Neuronal stem cell (in vitro differentiated cells): ENCODE measurements around the gene LCP2.

Experiments
- DNase-seq: peaks from one replicate; pipeline ENCODE4 v3.0.0-alpha.2; 2013; ENCODE audit warnings: low spot score
- H2AFZ ChIP-seq: one replicate; pipeline ENCODE4 v1.6.1; 2013; ENCODE audit warnings: mild to moderate bottlenecking, low read length, inconsistent platforms
- H2AK5ac ChIP-seq: 2 replicates; pipeline ENCODE4 v1.6.1; 2013; ENCODE audit warnings: low read depth, mild to moderate bottlenecking, inconsistent platforms, low read length, moderate library complexity, mixed read lengths
- H2BK120ac ChIP-seq: 2 replicates; pipeline ENCODE4 v1.6.1; 2013; ENCODE audit warnings: low read depth, mild to moderate bottlenecking, inconsistent platforms, low read length, moderate library complexity, mixed read lengths
- H2BK12ac ChIP-seq: one replicate; pipeline ENCODE4 v1.6.1; 2013; ENCODE audit warnings: low read length, inconsistent platforms
- H2BK15ac ChIP-seq: 2 replicates; pipeline ENCODE4 v1.6.1; 2013; ENCODE audit warnings: mild to moderate bottlenecking, low read length, inconsistent platforms, mixed read lengths
- H2BK5ac ChIP-seq: one replicate; pipeline ENCODE4 v1.6.1; 2013; ENCODE audit warnings: inconsistent platforms, mild to moderate bottlenecking, low read length, moderate library complexity
- H3K14ac ChIP-seq: one replicate; pipeline ENCODE4 v1.6.1; 2013; ENCODE audit warnings: low read length, inconsistent platforms
- H3K18ac ChIP-seq: 2 replicates; pipeline ENCODE4 v1.6.1; 2013; ENCODE audit warnings: low read length, inconsistent platforms
- H3K23ac ChIP-seq: 2 replicates; pipeline ENCODE4 v1.6.1; 2013; ENCODE audit warnings: low read depth, mild to moderate bottlenecking, mixed read lengths, low read length, inconsistent platforms; ENCODE audit not compliant: poor library complexity
- H3K27ac ChIP-seq: replicated peaks from 3 replicates; pipeline ENCODE4 v1.5.1; 2013; ENCODE audit warnings: low read length, inconsistent platforms
- H3K27me3 ChIP-seq, 3 experiments: 2 replicates each; pipeline ENCODE4 v1.6.1; 2013; ENCODE audit warnings: low read length in 3 of 3, mild to moderate bottlenecking in 2 of 3, inconsistent platforms in 1 of 3, low read depth in 1 of 3, mixed read lengths in 1 of 3, moderate library complexity in 1 of 3; ENCODE audit not compliant: control insufficient read depth in 3 of 3, insufficient read depth in 3 of 3
- H3K36me3 ChIP-seq, 2 donors: replicated peaks in 1 of 2; 2 replicates each; pipeline ENCODE4 v1.6.1; 2013; ENCODE audit warnings: low read length in 2 of 2; ENCODE audit not compliant: control insufficient read depth in 2 of 2, insufficient read depth in 2 of 2
- H3K4ac ChIP-seq: 2 replicates; pipeline ENCODE4 v1.6.1; 2013; ENCODE audit warnings: inconsistent platforms, mild to moderate bottlenecking, low read length, moderate library complexity
- H3K4me1 ChIP-seq, 2 donors: 1 replicate in 1 of 2; 2 replicates in 1 of 2; pipeline ENCODE4 v1.6.1; 2013; ENCODE audit warnings: low read length in 2 of 2, low read depth in 1 of 2; ENCODE audit not compliant: control insufficient read depth in 2 of 2, insufficient read depth in 1 of 2
- H3K4me2 ChIP-seq: one replicate; pipeline ENCODE4 v1.6.1; 2013; ENCODE audit warnings: mild to moderate bottlenecking, low read length, inconsistent platforms; ENCODE audit not compliant: insufficient read depth, poor library complexity, severe bottlenecking
- H3K4me3 ChIP-seq, 2 donors: 2 replicates each; pipeline ENCODE4 v1.5.1; 2013; ENCODE audit warnings: low read length in 2 of 2, mild to moderate bottlenecking in 2 of 2, inconsistent platforms in 1 of 2, moderate library complexity in 1 of 2
- H3K79me1 ChIP-seq: one replicate; pipeline ENCODE4 v1.6.1; 2013; ENCODE audit warnings: low read depth, mild to moderate bottlenecking, inconsistent platforms, low read length, moderate library complexity
- H3K9ac ChIP-seq: one replicate; pipeline ENCODE4 v1.6.1; 2013; ENCODE audit warnings: mild to moderate bottlenecking, low read depth, low read length, inconsistent platforms; ENCODE audit not compliant: poor library complexity
- H3K9me3 ChIP-seq, 2 donors: replicated peaks in 1 of 2; 2 replicates each; pipeline versions ENCODE3 to v1.6.1; 2013; ENCODE audit warnings: low read length in 2 of 2, mild to moderate bottlenecking in 2 of 2, inconsistent platforms in 1 of 2, low read depth in 1 of 2, mixed read lengths in 1 of 2, moderate library complexity in 1 of 2; ENCODE audit not compliant: control insufficient read depth in 2 of 2, insufficient read depth in 1 of 2
- H4K8ac ChIP-seq: one replicate; pipeline ENCODE4 v1.6.1; 2013; ENCODE audit warnings: low read depth, mild to moderate bottlenecking, inconsistent platforms, low read length, moderate library complexity
- H4K91ac ChIP-seq: one replicate; pipeline ENCODE4 v1.6.1; 2013; ENCODE audit warnings: low read length, low read depth, mild to moderate bottlenecking, inconsistent platforms; ENCODE audit not compliant: poor library complexity
- WGBS, 2 donors: extraction: QIAGEN DNeasy Blood & Tissue Kit; methylation state at CpG; one replicate each; pipeline ENCODE4 v1.1.7; 2013; ENCODE audit warnings: missing lambda C conversion rate in 2 of 2, mixed read lengths in 1 of 2; ENCODE audit not compliant: insufficient read length in 2 of 2, insufficient replicate concordance in 1 of 2; ENCODE audit errors: extremely low coverage in 2 of 2; 5-methylcytosine and 5-hydroxymethylcytosine counted together

The LCP2 gene

DNA sequence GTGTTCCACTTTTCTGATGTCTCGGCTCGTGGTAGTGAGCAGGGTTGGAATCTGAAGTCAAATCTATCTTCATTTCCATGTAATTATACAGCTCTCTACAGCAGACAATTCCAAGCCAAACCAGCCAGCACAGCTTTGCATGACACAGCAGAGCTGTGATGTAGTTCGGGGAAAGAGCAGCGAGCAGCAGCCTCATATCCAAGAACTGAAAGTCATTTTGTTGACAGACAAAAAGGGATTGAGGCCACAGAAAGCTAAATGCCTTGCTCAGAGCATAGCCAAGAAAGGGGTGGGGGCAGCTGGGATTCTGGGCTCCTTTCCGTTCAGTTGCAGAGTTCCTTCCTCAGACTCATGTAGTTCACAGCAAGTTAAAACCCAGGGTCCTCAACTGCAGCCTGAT, 32.1 kb downstream of the LCP2 start:
- Histone ChIP-seq H2BK12ac (no peak overlapping the region), H2AK5ac (no peak overlapping the region), H2BK120ac (no peak overlapping the region), H3K27me3 (peaks cover 0 to 4% (median 0%) of the 10 kb centered on the region in 3 experiments), H3K9me3 (no peaks in the 10 kb centered on the region), H3K4ac (no peak overlapping the region), H4K8ac (no peak overlapping the region), H3K23ac (no peak overlapping the region), H3K4me3 (no peak overlapping the region), H3K9ac (no peak overlapping the region), H3K36me3 (no peaks in the 10 kb centered on the region), H4K91ac (no peak overlapping the region), H3K79me1 (no peaks in the 10 kb centered on the region), H3K4me1 (peaks cover 0 to 17% of the 10 kb centered on the region in 2 donors), H3K18ac (no peak overlapping the region), H2BK15ac (no peak overlapping the region), H3K4me2 (no peak overlapping the region), H3K14ac (no peak overlapping the region), H3K27ac (no peak overlapping the region), H2BK5ac (no peak overlapping the region), H2AFZ (peak overlapping the region; percentile 2)
- WGBS, 2 donors: no CpG with 5 or more reads among the region's 5 CpGs
- no peak for DNase-seq

DNA sequence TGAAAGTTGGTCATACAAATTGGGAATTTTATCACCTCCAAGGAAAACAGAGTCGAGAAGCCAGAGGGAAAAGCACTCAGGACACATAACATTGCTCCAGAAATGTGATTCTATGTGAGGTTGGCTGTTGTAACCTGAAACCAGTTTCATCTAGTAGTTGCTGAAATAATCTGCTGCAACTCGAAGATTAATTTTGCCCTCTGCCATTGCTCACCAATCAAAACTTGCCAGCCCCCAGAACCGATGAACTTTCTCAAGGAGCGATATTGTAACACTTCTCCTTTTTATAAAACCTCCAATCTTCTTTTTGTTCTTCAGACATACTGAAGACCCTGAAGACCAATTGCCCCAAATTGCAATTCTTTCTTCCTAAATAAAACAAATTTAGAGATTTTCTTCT, 33.7 kb downstream of the LCP2 start:
- Histone ChIP-seq H2BK5ac (no peak overlapping the region), H3K23ac (no peak overlapping the region), H2BK12ac (no peak overlapping the region), H3K27ac (no peak overlapping the region), H2BK120ac (no peak overlapping the region), H3K4me2 (no peak overlapping the region), H3K9me3 (no peaks in the 10 kb centered on the region), H3K27me3 (peaks cover 0 to 4% (median 0%) of the 10 kb centered on the region in 3 experiments), H2AFZ (no peak overlapping the region), H3K36me3 (no peaks in the 10 kb centered on the region), H3K9ac (no peak overlapping the region), H3K4me1 (peaks cover 0 to 17% of the 10 kb centered on the region in 2 donors), H3K79me1 (no peaks in the 10 kb centered on the region), H2AK5ac (no peak overlapping the region), H3K4ac (no peak overlapping the region), H4K8ac (no peak overlapping the region), H3K18ac (no peak overlapping the region), H4K91ac (no peak overlapping the region), H3K4me3 (no peak overlapping the region), H3K14ac (no peak overlapping the region), H2BK15ac (no peak overlapping the region)
- DNase-seq: no peak
- WGBS, 2 donors: no CpG with 5 or more reads among the region's 4 CpGs

DNA sequence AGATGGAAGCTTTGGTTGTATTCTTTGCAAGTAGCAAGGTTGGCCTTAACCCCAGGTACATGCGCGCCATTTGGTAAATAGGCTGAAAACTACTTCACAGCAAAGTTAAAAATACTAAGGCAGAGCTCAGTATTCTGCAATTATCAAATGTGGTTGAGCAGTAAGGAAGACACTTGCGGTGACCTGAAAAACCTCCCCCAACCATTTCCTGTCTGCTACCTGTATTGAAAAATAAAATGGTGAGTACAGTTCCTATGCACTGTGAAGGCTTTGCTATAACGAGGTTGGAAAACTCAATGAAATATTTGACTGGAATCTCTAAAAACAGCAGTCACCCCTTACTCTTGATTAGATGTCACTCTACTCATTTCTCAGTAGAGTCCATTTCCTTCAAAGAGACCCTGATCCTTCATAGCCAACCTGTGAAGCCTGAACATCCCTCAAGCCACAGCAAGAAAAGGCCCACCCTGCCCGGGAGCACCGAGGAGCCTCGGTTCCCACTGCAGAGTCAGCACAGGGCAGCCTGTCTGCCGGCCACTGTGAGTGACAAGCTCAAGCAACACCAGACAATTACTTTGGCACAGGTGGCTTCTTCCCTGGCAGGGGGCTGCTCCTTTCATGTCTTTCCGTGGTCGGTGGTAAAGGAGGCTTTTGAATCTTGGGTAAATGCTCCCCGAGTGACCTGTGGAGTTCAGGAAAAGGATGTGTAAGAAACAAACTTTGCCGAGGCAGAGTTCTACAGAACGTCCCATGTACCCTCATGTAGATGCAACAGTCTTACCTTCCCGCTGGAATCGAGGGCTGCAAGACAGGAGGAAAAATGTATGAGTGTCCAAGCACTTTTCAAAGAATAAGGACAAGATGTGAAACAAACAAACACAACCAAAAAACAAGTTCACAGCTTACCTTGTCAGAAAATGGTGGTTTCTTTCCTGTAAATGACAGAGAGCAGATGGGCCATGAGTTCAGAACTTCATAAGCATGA, 35.2 kb downstream of the LCP2 start:
- Histone ChIP-seq H3K4me2 (no peak overlapping the region), H2BK15ac (no peak overlapping the region), H2AFZ (no peak overlapping the region), H2BK120ac (no peak overlapping the region), H3K14ac (no peak overlapping the region), H4K91ac (no peak overlapping the region), H3K4me3 (no peak overlapping the region), H3K27me3 (peaks cover 0 to 2% (median 0%) of the 10 kb centered on the region in 3 experiments), H3K4me1 (peaks cover 0 to 17% of the 10 kb centered on the region in 2 donors), H3K18ac (no peak overlapping the region), H3K9ac (no peak overlapping the region), H3K79me1 (no peaks in the 10 kb centered on the region), H3K36me3 (no peaks in the 10 kb centered on the region), H2AK5ac (no peak overlapping the region), H3K9me3 (no peaks in the 10 kb centered on the region), H4K8ac (no peak overlapping the region), H3K4ac (no peak overlapping the region), H2BK12ac (no peak overlapping the region), H3K23ac (no peak overlapping the region), H3K27ac (no peak overlapping the region), H2BK5ac (no peak overlapping the region)
- no peak for DNase-seq
- WGBS, 2 donors: no CpG with 5 or more reads among the region's 15 CpGs

DNA sequence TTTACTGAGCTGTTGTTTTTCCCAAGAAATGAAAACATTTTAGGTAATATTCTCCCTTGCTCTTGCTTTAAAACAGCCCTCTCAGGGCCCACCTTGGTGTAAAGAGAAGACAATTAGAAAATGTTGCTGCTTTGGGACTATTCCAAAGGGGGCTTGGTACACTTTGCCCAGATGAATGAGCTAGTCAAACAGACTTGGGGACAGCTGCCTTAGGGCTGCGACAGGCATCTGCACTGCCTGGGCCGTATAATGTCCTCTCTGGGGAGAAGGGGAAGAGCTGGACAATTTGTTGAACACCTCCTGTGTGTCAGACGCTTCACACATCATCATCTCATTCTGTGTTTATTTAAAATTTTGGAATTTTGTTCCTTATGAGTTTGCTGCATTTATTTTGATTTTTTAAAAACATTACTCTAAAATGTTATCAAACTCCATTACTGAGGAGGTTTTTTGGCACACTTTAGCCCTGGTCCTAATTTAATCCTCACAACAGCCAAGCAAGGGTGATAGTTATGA, 36.0 kb downstream of the LCP2 start:
- WGBS, 2 donors: no CpG with 5 or more reads among the region's 3 CpGs
- DNase-seq: no peak
- Histone ChIP-seq H4K91ac (no peak overlapping the region), H3K14ac (no peak overlapping the region), H3K27me3 (no peaks in the 10 kb centered on the region), H2BK5ac (no peak overlapping the region), H3K23ac (no peak overlapping the region), H3K4ac (no peak overlapping the region), H2BK120ac (no peak overlapping the region), H2BK15ac (no peak overlapping the region), H4K8ac (no peak overlapping the region), H3K79me1 (no peaks in the 10 kb centered on the region), H3K4me1 (peaks cover 0 to 11% of the 10 kb centered on the region in 2 donors), H3K9me3 (no peaks in the 10 kb centered on the region), H3K27ac (no peak overlapping the region), H3K4me3 (no peak overlapping the region), H3K4me2 (no peak overlapping the region), H2BK12ac (no peak overlapping the region), H3K9ac (no peak overlapping the region), H2AFZ (no peak overlapping the region), H2AK5ac (no peak overlapping the region), H3K36me3 (no peaks in the 10 kb centered on the region), H3K18ac (no peak overlapping the region)
